A375 (cell line): ENCODE measurements around the gene KDM2B. TPM values are rescaled to one million over a fixed set of nuclear protein-coding genes. Genes with fewer than 3 reads are reported as not detected.

ENCODE experiments used
- small RNA-seq: library from RNA; depleted of rRNA; stranded (forward); fragments of <200 nt; gene quantifications from one replicate; pipeline ENCODE3, GENCODE V24; 2014
- total RNA-seq: library from RNA; depleted of rRNA; stranded (reverse); fragments of >200 nt; shearing (Covaris generic); gene quantifications from 2 replicates; pipeline ENCODE4 v1.2.3, GENCODE V29; 2014; rRNA removed

Gene KDM2B
- 26.3 and 41.8 TPM in 2 replicates for total RNA-seq

GRCh38 chr12:121580959-121581685 lies at the start of gene KDM2B:
KDM2B (minus strand) TSS chr12:121581023; CDS start chr12:121580911, 112 bp downstream.

GRCh38 chr12:121626087-121626852 lies 45.4 kb upstream of the KDM2B start, which contains the start of gene ORAI1:
ORAI1 (plus strand) TSS chr12:121626530.

GRCh38 chr12:121399391-121400331 lies 181.2 kb downstream of the KDM2B start, which contains the start of gene RNF34:
RNF34 (plus strand) TSS chr12:121400118; CDS start chr12:121400213, 95 bp downstream.

Small RNAs within 50 kb of the gene (small RNA-seq; reads per million reads assigned to genes)
- not detected for gene RNU6-1004P

Other genes with a start within 250 kb of the KDM2B start
- gene ANAPC5, start 228.6 kb downstream of the KDM2B start, total RNA-seq: 135 and 142 TPM in 2 replicates
- 44.7 and 67.2 TPM in 2 replicates for gene RNF34, start 180.9 kb downstream of the KDM2B start, total RNA-seq
- gene ORAI1, start 45.5 kb upstream of the KDM2B start, total RNA-seq: 14.9 and 18.7 TPM in 2 replicates
- 0.72 and 1.5 TPM in 2 replicates for gene MORN3, start 88.6 kb upstream of the KDM2B start, total RNA-seq
- gene TMEM120B, start 131.7 kb upstream of the KDM2B start, total RNA-seq: 9.4 and 9.7 TPM in 2 replicates
- gene RHOF, start 212.7 kb upstream of the KDM2B start, total RNA-seq: 28.6 and 33.9 TPM in 2 replicates
- 3.8 and 4.4 TPM in 2 replicates for gene SETD1B, start 223.0 kb upstream of the KDM2B start, total RNA-seq